GM10847 (cell line): ENCODE results near the gene CHST13.

Experiments used
- POLR2A ChIP-seq: IDR thresholded peaks from 2 replicates; pipeline ENCODE4 v1.6.1; 2011; ENCODE audit not compliant: insufficient read length; ENCODE audit errors: extremely low read depth

CHST13 gene, protein sequence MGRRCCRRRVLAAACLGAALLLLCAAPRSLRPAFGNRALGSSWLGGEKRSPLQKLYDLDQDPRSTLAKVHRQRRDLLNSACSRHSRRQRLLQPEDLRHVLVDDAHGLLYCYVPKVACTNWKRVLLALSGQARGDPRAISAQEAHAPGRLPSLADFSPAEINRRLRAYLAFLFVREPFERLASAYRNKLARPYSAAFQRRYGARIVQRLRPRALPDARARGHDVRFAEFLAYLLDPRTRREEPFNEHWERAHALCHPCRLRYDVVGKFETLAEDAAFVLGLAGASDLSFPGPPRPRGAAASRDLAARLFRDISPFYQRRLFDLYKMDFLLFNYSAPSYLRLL

DNA sequence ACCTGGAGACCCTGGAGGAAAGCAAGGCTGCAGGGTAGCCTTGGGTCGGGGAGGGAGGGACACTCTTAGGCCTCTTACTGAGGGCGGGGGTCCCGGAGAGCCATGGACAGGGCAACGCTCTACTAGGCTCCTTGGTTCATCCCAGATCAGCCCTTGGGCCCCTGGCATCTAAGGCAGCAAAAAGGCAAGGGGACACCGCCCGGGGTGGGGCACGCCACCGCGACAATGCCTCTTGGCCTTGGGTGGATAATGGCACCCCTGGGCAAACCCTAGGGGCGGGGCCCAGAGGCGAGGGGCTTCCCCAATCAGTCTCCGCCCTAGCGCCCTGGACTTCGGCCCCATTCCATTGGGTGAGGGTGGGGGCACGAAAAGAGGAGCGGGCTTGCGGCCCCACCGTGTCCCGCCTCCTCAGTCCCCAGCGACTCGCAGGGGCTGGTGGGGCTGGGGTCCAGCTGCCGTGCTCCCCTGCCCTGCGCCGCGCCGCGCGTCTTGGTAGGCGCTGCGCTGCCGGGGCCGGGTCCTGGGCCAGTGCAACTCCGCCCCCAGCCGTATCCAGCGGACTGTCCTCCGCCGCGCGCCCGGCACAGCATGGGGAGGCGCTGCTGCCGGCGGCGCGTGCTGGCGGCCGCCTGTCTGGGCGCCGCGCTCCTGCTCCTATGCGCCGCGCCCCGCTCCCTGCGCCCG is at the start of gene CHST13:
CHST13 (plus strand) TSS at position 411 of the 684 bp plus-strand sequence; CDS start at position 589, 178 bp downstream.
- TF ChIP-seq POLR2A, result no peak

DNA sequence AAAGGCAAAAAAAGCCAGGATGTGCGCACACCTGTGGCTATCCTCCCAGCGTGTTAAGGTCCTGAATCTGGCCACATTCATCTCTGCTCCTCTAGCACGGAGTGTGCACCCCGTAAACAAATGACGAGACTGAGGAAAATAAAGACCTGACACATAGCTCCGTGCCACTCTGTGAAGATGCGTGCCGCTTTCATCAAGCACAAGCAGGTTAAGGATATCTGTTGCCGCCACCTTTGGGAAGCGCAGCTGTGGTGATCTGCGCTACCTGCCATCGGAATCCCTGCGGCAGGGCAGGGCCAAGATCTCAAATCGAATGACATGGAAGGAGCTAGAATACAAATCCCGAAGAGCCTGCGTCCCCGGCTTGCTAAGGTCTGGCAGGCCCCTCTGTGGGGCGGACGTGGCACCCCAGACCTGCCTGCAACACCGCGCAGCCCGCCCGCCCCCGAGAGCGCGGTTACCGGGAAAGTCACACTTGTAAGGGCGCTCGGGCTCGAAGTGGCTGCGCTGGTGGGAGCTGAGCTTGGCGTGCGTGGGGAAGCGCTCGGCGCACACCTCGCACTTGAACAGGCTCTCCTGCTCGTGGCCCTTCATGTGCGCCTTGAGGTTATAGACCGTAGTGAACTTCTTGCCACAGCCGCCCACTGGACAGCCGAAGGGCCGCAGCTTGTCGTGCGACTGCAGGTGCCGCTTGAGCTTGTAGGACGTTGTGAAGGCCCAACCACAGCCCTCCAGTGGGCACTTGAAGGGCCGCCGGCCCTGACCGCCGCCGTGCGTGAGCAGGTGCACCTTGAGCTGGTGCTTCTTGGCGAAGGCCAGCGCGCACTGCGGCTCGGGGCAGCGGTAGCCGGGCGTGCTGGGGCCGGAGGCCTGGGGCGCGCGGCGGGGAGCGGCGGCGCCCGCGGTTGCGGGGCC is 49.2 kb upstream of the CHST13 start:
- no peak for TF ChIP-seq POLR2A

DNA sequence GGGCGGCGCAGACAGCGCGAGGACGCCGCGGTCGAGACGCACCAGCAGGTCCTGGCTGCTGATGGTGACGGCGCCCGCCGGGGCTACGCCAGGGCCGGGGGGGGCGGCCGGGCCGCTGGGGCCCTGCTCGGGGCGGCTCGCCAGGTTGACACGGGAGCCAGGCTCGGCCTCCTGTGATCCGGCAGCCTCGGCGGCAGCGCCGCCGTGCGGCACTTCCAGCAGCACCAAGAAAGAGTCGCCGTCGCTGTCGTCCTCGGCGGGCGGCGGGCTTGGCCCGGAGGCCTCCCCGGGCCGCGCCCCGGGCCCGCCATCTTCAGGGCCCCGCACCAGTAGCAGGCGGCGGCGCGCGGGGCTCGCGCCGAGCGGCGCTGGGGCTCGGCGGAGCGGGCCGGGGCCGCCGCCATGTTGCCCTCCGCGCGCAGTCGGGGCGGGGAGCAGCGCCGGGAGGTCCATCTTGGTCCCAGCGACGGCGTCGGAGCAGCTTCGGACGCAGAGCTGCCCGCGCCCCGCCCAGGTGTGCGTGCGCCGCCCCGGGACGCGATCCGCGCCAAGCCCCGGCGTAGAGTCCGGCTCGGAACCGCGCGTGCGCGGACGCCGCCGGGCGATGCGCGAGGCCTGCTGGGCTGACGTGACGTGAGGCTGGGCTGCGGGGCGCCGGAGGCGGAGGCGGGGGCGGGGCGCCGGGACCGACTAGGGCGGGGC is 48.4 kb upstream of the CHST13 start, which contains the start of gene ZXDC:
ZXDC (minus strand) TSS at position 479 of the 702 bp plus-strand sequence; CDS start at position 453, 26 bp downstream.
- TF ChIP-seq POLR2A, result peak; percentile 80

DNA sequence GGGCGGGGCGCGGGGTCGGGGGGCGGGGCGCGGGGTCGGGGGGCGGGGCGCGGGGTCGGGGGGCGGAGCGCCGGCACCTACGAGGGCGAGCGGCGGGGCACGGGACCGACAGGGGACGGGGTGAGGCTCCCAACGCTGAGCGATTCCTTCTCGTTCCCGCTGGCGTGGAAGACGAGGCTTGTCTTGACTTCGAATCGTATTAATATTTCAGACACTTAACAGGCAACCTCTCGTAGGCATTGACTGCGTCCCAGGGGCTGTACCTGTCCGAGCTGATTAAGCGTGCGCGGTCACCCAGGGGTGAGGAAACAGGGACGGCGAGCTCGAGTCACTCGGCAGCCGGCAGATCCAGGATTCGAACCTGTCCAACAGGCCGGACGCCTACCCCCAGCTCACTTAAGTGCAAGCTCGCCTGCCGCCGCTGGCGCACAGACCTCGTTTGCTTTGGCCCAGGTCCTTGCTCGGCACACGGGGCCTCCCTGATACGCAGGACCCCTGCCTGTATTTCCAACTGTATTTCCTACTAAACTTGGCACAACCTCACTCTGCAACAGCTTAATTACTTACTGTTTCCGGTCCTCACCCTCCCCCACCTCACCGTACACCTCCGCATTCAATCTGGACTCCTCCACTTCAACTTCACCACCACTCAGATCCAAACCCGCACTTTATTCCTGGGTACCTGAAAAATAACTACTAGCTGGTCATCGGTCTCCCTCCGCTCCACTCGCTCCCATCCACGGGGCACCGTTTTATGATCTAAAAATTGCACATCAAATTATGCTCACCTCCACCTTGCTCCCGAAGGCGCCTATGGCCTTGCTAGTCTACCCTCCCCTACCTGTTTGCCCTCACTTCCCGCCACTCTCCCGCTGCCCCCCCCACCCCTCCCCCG is 47.5 kb upstream of the CHST13 start:
- TF ChIP-seq POLR2A, result no peak

DNA sequence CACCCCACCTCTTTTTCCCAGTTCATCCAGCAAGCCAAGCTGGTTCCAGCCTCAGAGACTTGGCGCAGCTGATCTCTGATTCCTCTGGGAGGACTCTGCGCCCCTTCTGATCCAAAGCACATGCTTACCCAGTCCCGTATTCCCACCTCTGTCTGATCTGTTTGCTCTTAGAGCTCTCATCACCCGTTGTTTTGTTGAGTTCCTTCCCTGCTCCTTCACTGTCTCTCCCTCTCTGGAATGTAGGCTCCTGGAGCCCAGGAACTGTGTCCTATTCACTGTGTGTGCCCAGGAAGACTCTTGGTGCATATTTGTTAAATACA is 46.9 kb upstream of the CHST13 start:
- TF ChIP-seq POLR2A, result no peak

DNA sequence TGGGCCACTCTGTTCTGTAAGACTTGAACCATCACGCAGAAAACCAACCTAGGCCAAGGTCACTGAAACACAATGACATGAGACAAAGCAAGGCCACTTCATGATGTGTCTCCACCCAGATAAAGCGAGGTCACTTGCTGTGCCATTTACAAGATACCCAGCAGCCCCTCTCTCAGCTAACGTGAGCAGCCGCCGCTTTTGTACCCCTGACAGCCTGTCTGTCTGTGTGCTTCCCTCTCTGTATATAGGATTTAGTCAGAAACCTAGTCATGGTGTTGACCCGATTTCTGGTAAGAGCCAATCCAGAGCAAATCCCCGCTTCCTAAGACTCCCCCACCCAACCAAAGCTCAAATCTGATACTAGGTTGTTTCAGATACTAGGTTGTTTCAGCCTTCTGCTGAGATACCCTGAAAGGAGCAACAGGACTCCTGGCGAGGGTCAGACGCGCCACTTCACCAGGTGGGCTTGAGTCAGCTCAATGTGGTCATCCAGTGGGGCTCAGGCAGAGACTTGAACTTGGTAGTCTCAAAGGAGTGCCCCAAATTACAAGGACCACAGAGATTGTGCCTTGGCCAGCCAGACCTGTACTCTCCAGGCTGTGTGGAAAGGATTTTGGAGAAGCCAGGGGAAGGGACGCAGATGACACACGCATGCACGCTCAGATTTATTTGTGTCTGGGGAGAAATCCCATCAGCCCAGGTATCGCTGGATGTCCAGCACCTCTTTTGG is 45.2 kb upstream of the CHST13 start:
- no peak for TF ChIP-seq POLR2A

DNA sequence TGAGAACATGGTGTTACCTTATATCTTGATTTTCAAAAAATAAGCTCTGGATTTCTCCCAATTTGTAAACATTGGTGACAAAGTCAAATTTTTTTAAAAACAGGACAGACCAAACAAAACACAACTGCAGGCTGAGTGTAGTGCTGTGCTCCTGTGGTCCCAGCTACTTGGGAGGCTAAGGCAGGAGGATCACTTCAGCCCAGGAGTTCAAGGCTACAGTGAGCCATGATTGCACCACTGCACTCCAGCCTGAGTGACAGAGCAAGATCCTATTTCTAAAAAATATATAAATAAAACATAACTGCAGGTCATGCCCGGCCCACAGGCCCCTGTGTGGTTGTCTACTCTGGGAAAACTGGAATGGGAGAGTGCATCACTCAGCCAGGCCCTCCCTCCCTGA is 44.3 kb upstream of the CHST13 start:
- TF ChIP-seq POLR2A, result no peak

DNA sequence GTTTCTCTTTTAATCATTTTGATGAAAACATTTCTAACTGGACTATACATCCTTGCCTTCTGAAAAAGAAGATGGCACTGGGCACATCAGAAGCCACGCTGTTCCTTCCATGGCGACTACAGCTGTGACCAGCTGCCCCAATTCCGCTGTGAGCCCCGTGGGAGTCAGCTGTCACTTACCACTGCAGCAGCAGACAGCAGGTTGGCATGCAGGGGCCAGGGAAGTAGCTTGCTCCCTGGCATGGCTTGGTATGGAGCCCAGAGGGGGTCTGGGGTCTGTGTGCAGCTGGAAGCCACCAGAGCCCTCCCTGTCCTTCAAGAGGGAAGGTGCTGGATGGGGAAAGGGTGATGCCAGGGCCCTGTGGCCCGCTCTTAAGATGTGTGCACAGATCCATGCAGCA is 43.7 kb upstream of the CHST13 start:
- no peak for TF ChIP-seq POLR2A

DNA sequence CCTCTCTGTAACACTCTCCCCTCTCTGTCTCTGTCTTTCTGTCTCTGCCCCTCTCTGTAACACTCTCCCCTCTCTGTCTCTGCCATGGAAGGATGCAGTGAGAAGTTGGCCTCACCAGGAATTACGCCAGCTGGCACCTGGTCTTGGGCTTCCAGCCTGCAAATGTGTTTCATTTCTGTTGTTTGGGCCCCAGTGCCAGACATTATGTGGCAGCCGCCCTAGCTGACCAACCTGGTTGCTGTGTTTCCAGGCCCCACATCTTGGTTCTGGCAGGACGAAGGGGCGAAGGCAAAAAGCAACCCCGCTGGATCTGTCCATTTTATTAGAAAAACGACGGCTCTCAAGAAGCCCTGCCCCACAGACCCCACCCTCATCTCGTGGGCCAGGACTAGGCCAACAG is 43.1 kb upstream of the CHST13 start:
- no peak for TF ChIP-seq POLR2A

DNA sequence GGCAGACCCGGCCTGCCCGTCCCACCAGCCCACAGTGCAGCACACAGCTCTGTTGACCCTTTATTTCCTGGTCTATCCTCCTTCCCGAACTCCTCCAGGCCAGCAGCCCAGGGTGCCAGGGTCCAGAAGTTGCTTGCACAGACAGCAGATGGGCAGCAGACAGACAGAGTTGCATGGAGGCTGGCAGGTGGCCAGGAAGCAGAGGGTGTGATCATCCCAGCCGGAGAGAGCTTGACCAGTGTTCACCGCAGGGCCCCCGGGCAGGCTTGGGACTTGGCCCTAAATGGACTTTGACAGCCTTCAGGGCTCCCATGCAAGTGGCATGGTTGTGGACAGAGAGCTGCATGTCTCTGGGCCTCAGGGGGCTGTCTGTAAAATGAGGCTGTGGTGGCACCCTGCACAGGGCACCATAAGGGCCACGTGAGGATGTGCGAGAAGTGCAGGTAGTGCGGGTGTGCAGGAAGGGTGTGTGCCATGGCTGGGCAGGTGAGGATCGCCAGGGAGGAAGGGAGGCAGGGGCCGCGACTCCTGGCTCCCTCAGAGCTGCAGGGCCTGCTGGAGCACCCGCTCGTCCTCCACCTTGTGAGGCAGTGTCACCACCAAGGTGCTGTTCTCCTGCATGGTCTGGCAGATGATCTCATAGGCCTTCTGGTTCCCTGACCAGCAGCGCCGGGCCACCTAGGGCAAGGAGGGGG is 42.0 kb upstream of the CHST13 start:
- no peak for TF ChIP-seq POLR2A

DNA sequence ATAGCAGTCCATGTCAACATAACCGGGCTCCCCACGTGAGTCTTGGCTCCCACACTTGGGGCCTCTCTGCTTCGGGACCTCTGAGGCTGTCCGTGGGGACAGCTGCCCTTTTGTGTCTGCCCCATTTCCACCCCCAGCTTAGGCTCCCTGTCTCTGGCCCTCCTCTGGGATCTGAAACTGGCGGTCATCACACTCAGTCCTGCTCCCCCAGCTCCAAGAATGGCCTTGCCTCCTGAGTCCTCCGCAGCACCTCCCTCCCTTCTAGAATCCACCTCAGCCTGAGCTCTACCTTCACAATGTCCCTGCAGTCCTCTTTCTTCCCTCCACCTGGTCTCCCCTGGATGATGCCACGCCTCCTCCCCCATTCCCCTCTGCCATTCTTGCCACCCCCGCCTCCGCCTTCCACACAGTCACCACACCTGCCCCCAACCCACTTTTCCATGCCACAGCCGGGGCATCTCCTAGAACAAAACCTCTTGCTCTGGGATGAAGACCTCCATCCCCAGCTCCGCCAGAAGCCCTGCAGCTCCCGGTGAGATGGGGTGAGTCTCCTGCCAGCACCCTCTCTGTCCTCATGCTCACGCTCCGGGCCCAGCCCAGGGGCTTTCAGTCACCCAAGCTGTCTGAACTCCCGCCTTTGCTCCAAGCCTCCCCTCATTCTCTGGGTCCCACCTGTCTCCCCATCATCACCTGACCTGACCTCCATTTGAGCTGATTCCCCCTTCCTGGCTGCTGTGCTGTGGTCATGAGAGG is 41.3 kb upstream of the CHST13 start:
- TF ChIP-seq POLR2A, result no peak

DNA sequence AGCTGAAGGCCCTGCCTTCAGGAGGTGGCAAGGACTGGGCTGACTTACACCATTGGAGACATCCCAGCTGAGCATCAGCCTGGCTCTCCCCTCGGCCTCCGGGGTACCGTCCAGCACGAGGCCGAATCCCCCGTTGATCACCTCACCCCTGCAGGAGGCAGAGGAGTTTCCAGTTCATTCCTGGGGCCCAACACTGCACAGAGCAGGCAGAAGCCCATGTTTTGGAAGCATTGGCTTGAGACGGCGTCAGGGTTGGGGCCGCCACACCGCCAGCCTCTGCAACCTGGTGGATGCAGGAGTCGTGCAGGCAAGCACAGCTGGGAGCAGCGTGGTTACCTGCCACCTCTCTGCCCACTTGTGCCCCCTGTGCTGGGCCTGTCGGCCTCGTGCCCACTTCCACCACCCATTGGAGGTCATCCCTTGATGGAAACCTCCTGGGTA is 40.6 kb upstream of the CHST13 start:
- no peak for TF ChIP-seq POLR2A

DNA sequence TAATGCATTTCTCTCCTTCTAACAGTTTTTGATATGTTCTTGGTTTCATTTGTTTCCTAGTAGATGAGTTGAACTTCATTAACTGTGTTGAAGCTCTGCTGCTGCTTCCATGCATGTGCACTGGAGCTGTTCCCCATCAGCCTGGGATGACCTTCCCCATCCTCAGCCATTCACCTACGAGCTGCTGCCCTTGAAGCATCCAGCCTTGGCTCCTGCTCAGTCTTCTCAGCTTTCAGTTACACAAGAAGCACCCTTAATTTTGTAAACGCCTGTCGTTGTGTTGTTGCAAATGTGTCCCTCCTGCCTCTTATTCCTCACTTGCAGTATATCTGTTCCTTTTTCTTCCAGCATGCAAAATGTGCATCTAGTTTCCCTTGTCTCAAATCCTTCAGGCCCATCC is 39.8 kb upstream of the CHST13 start:
- no peak for TF ChIP-seq POLR2A
